HepG2 (cell line): ENCODE measurements around the gene TRIM28. TPM values are rescaled to one million over a fixed set of nuclear protein-coding genes. Genes with fewer than 3 reads are reported as not detected.
A peak's percentile ranks its signal among the peaks of the same experiment; 100 is the strongest.

ENCODE experiments used
- ATF7 ChIP-seq, 2 experiments: fragments of 450-650 bp in 1 of 2; sonication (generic) in 1 of 2; formaldehyde crosslinking in 1 of 2; IDR thresholded peaks; 2 replicates each; pipeline versions ENCODE4 v1.4.0 to v1.6.1; 2016 to 2020; ENCODE audit warnings: antibody characterized with exemption in 1 of 2, mild to moderate bottlenecking in 1 of 2, missing genetic modification reagents in 1 of 2
- CHD2 ChIP-seq: IDR thresholded peaks from 2 replicates; pipeline ENCODE4 v1.6.1; 2011; ENCODE audit warnings: low read depth, low read length, improper control_type of control experiment
- FOSL1 ChIP-seq: sonication (generic); formaldehyde crosslinking; IDR thresholded peaks from 2 replicates; pipeline ENCODE4 v1.9.0; 2021; ENCODE audit warnings: missing genetic modification reagents, borderline replicate concordance
- FOXK2 ChIP-seq: fragments of 450-650 bp; IDR thresholded peaks from 2 replicates; pipeline ENCODE4 v1.6.1; 2016
- HNRNPH1 ChIP-seq: fragments of 200-400 bp; formaldehyde crosslinking; optimal IDR thresholded peaks from 2 replicates; pipeline ENCODE3; 2017; ENCODE audit warnings: mild to moderate bottlenecking, low read depth, low read length
- ISX ChIP-seq: sonication (generic); formaldehyde crosslinking; conservative IDR thresholded peaks from 2 replicates; pipeline ENCODE4 v1.5.0; 2020; ENCODE audit warnings: missing genetic modification reagents
- KDM3A ChIP-seq: IDR thresholded peaks from 2 replicates; pipeline ENCODE4 v1.6.1; 2018; ENCODE audit warnings: low read depth, missing compliant biosample characterization
- KDM5B ChIP-seq: sonication (generic); formaldehyde crosslinking; IDR thresholded peaks from 2 replicates; pipeline ENCODE4 v1.4.0; 2020; ENCODE audit warnings: missing genetic modification reagents, mild to moderate bottlenecking, borderline replicate concordance
- MXI1 ChIP-seq: IDR thresholded peaks from 3 replicates; pipeline ENCODE4 v1.6.1; 2012; ENCODE audit warnings: low read depth, low read length, inconsistent platforms, borderline replicate concordance
- PRDM4 ChIP-seq: sonication (generic); formaldehyde crosslinking; IDR thresholded peaks from 2 replicates; pipeline ENCODE4 v1.9.0; 2021; ENCODE audit warnings: missing genetic modification reagents, borderline replicate concordance
- SMAD3 ChIP-seq: sonication (generic); formaldehyde crosslinking; IDR thresholded peaks from 2 replicates; pipeline ENCODE4 v1.4.0; 2020; ENCODE audit warnings: missing genetic modification reagents
- SP2 ChIP-seq: sonication (generic); formaldehyde crosslinking; IDR thresholded peaks from 2 replicates; pipeline ENCODE4 v1.5.1; 2020; ENCODE audit warnings: mild to moderate bottlenecking, missing genetic modification reagents
- SP4 ChIP-seq: sonication (generic); formaldehyde crosslinking; IDR thresholded peaks from 2 replicates; pipeline ENCODE4 v1.8.1; 2023; ENCODE audit warnings: mild to moderate bottlenecking, missing genetic modification reagents
- SP5 ChIP-seq: IDR thresholded peaks from 2 replicates; pipeline ENCODE4 v1.6.1; 2016; ENCODE audit warnings: low read depth, borderline replicate concordance
- SRF ChIP-seq: IDR thresholded peaks from 2 replicates; pipeline ENCODE4 v1.6.1; 2011; ENCODE audit warnings: mild to moderate bottlenecking, low read depth, low read length, moderate library complexity
- ZNF205 ChIP-seq: IDR thresholded peaks from 2 replicates; pipeline ENCODE4 v1.6.1; 2018; ENCODE audit warnings: missing biosample characterization, missing genetic modification reagents
- ZNF430 ChIP-seq: sonication (generic); formaldehyde crosslinking; IDR thresholded peaks from 2 replicates; pipeline ENCODE4 v1.9.0; 2021; ENCODE audit warnings: mild to moderate bottlenecking, missing genetic modification reagents
- ZNF552 ChIP-seq: sonication (generic); formaldehyde crosslinking; IDR thresholded peaks from 2 replicates; pipeline ENCODE4 v1.9.0; 2022; ENCODE audit warnings: missing genetic modification reagents, mild to moderate bottlenecking, borderline replicate concordance
- ZNF616 ChIP-seq: sonication (generic); formaldehyde crosslinking; IDR thresholded peaks from 2 replicates; pipeline ENCODE4 v1.5.0; 2020; ENCODE audit warnings: low read depth, mild to moderate bottlenecking, missing genetic modification reagents
- ZSCAN20 ChIP-seq: sonication (generic); formaldehyde crosslinking; IDR thresholded peaks from 2 replicates; pipeline ENCODE4 v1.4.0; 2020; ENCODE audit warnings: missing genetic modification reagents, mild to moderate bottlenecking, borderline replicate concordance
- polyA plus RNA-seq, 8 experiments: library from polyadenylated mRNA; depleted of rRNA in 3 of 8; stranded (reverse) in 7 of 8; unstranded in 1 of 8; fragments of >200 nt; fragmentation: Illumina TruSeq in 4 of 8; extraction: Trizol in 4 of 8; gene quantifications; 2 replicates each; pipeline versions ENCODE4 v1.2.1 to v1.2.3, GENCODE V29; 2011 to 2016; ENCODE audit warnings: low read depth in 4 of 8, missing spikeins in 1 of 8, mixed read lengths in 1 of 8; ENCODE audit not compliant: insufficient read depth in 1 of 8
- total RNA-seq, 5 experiments: library from RNA; depleted of rRNA; stranded (reverse); fragments of >200 nt; fragmentation: Illumina TruSeq; extraction: Trizol; gene quantifications; 2 replicates each; pipeline ENCODE4 v1.2.3, GENCODE V29; 2016; ENCODE audit warnings: low read depth in 1 of 5
- TF ChIP-seq, protein P1 (sequence below): sonication (generic); formaldehyde crosslinking; IDR thresholded peaks from 2 replicates; pipeline ENCODE4 v1.5.1; 2020; ENCODE audit warnings: mild to moderate bottlenecking, missing genetic modification reagents, borderline replicate concordance
- TF ChIP-seq, protein P2 (sequence below): sonication (generic); formaldehyde crosslinking; IDR thresholded peaks from 2 replicates; pipeline ENCODE4 v1.8.1; 2022; ENCODE audit warnings: low read depth, mild to moderate bottlenecking, missing genetic modification reagents

Gene TRIM28
- total and polyA plus RNA-seq, 2 of the 13 experiments (the other 11 are each of a cell fraction or from before 2014, with no cell fraction given) = 361 to 439 TPM

- TF ChIP-seq FOXK2 = no peak
- peak; percentile 12; the same call in 1 of the 3 replicates for TF ChIP-seq MXI1
- no peak for TF ChIP-seq ZNF552 (CRISPR knock-in tag)
- 0 out of 2 replicates have a peak, but pooled peaks have one; percentile 71 for TF ChIP-seq ZNF430
- TF ChIP-seq, protein P1, sequence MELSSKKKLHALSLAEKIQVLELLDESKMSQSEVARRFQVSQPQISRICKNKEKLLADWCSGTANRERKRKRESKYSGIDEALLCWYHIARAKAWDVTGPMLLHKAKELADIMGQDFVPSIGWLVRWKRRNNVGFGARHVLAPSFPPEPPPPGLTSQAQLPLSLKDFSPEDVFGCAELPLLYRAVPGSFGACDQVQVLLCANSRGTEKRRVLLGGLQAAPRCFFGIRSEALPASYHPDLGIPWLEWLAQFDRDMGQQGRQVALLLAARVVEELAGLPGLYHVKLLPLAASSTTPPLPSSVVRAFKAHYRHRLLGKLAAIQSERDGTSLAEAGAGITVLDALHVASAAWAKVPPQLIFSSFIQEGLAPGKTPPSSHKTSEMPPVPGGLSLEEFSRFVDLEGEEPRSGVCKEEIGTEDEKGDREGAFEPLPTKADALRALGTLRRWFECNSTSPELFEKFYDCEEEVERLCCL (CRISPR knock-in tag) = no peak; the same call in 1 of the 2 replicates
- no peak for TF ChIP-seq FOSL1
- TF ChIP-seq KDM5B = 0 out of 2 replicates have a peak, but pooled peaks have one; percentile 23
- TF ChIP-seq ATF7 (IDR thresholded peaks at IDR 0.05) = peak; percentile 81
- no peak; the same call in 1 of the 2 replicates for TF ChIP-seq ATF7 (CRISPR knock-in tag; IDR thresholded peaks at IDR 0.05)
- no peak for TF ChIP-seq HNRNPH1
- TF ChIP-seq SP5 = peak; percentile 37
- no peak for TF ChIP-seq SRF
- 0 out of 2 replicates have a peak, but pooled peaks have one; percentile 26 for TF ChIP-seq CHD2
- TF ChIP-seq ZNF616 = peak; percentile 20; the same call in 1 of the 2 replicates
- TF ChIP-seq SP4 (CRISPR knock-in tag) = peak; percentile 74
- no peak for TF ChIP-seq PRDM4 (CRISPR knock-in tag)
- TF ChIP-seq SP2 (CRISPR knock-in tag) = no peak
- no peak; the same call in 1 of the 2 replicates for TF ChIP-seq SMAD3 (CRISPR knock-in tag)
- TF ChIP-seq, protein P2, sequence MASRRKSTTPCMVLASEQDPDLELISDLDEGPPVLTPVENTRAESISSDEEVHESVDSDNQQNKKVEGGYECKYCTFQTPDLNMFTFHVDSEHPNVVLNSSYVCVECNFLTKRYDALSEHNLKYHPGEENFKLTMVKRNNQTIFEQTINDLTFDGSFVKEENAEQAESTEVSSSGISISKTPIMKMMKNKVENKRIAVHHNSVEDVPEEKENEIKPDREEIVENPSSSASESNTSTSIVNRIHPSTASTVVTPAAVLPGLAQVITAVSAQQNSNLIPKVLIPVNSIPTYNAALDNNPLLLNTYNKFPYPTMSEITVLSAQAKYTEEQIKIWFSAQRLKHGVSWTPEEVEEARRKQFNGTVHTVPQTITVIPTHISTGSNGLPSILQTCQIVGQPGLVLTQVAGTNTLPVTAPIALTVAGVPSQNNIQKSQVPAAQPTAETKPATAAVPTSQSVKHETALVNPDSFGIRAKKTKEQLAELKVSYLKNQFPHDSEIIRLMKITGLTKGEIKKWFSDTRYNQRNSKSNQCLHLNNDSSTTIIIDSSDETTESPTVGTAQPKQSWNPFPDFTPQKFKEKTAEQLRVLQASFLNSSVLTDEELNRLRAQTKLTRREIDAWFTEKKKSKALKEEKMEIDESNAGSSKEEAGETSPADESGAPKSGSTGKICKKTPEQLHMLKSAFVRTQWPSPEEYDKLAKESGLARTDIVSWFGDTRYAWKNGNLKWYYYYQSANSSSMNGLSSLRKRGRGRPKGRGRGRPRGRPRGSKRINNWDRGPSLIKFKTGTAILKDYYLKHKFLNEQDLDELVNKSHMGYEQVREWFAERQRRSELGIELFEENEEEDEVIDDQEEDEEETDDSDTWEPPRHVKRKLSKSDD (CRISPR knock-in tag) = peak; percentile 62; the same call in 1 of the 2 replicates
- 0 out of 2 replicates have a peak, but pooled peaks have one; percentile 50 for TF ChIP-seq ZNF205 (CRISPR knock-in tag)
- TF ChIP-seq ISX (CRISPR knock-in tag) = 0 out of 2 replicates have a peak, but pooled peaks have one; percentile 74
- peak; percentile 82; the same call in 1 of the 2 replicates for TF ChIP-seq ZSCAN20 (CRISPR knock-in tag)
- no peak for TF ChIP-seq KDM3A
Measured at GRCh38 chr19:58543826-58544590, at the start of gene TRIM28 (continued).
